Mammary epithelial cell (primary cell): ENCODE measurements around the gene MB.

Experiments
- EZH2 ChIP-seq: IDR thresholded peaks from 2 replicates; pipeline ENCODE4 v1.6.1; 2012; ENCODE audit warnings: low read length, inconsistent platforms, borderline replicate concordance
- TF ChIP-seq, protein P1 (sequence below), 2 donors: IDR thresholded peaks in 1 of 2; conservative IDR thresholded peaks in 1 of 2; 2 replicates each; pipeline ENCODE4 v1.5.1; 2011 to 2012; ENCODE audit warnings: inconsistent platforms in 2 of 2, low read length in 2 of 2, mild to moderate bottlenecking in 2 of 2, control low read depth in 1 of 2, low read depth in 1 of 2; ENCODE audit not compliant: insufficient read depth in 1 of 2; ENCODE audit errors: extremely low read depth in 1 of 2

DNA sequence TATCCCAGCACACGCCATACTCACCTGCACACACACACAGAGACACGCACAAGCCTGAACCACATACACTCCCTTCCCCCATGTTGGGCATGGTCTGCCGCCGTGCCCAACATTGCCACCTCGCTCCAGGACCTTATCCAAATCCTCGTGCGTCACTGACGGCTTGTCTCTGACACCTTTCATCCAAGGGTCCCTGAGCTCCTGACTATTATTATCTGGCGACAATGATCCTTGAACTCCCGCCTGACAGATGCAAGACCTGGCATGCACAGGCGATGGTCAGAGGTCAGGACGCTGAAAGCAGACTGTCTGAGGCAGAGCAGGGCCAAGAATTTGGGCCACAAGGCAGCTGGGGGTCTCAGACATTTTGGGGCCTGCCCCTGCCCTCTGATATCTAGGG lies 4.2 kb downstream of the MB start:
- TF ChIP-seq, protein P1, sequence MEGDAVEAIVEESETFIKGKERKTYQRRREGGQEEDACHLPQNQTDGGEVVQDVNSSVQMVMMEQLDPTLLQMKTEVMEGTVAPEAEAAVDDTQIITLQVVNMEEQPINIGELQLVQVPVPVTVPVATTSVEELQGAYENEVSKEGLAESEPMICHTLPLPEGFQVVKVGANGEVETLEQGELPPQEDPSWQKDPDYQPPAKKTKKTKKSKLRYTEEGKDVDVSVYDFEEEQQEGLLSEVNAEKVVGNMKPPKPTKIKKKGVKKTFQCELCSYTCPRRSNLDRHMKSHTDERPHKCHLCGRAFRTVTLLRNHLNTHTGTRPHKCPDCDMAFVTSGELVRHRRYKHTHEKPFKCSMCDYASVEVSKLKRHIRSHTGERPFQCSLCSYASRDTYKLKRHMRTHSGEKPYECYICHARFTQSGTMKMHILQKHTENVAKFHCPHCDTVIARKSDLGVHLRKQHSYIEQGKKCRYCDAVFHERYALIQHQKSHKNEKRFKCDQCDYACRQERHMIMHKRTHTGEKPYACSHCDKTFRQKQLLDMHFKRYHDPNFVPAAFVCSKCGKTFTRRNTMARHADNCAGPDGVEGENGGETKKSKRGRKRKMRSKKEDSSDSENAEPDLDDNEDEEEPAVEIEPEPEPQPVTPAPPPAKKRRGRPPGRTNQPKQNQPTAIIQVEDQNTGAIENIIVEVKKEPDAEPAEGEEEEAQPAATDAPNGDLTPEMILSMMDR (conservative IDR thresholded peaks at IDR 0.05 in 1 of 2, IDR thresholded peaks at IDR 0.05 in 1 of 2; ENCODE audit: extremely low read depth in 1 of 2, insufficient read depth in 1 of 2, low read depth in 1 of 2, low read length in 2 of 2) = no peak
- no peak for TF ChIP-seq EZH2
